Inflammatory macrophage treated with lipopolysaccharide for 4 hours (primary cell): ENCODE data around the gene HYAL2.
"Not testable (repeated sequence)": the region's sequence is repeated elsewhere in the genome, so short reads cannot be mapped to it uniquely, and the experiment has no call there.

ENCODE experiments used
- DNase-seq: peaks from one replicate; pipeline ENCODE4 v3.0.0-alpha.2; 2020

HYAL2 gene

DNA sequence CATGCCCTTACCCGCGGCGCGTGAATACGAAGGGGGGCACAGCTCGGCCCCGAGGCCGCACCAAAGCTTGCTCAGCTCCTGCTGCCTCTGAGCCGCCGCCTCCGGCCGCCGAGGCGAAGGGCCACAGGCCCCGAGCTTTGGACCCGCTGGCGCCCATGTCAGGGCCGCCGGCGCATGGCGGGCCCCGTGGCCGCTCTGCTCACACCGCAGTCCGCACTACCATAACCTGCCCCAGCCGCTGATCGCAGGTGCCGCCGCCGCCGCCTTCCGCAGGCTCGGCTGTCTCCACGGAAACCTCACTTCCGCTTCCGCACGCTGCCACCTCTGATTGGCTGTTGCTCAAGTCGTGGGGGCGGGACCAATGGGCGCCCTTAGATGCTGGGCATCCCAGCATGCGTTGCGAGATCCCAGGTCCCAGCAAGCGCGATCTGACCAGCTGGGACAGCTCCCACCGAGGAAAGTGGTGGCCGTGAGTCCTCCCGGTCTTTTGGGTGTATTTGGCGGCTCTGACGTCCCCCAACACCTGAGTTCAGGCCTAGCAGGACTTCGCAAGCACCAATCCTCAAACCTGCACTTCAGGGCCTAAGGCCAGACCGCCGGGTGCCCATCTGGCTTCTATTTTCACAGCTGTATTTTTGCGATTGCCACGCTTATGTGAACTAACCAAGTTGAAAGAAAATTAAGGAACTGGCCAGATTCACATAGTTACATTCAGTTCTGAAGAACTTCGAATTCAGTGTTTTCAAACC lies 5.6 kb upstream of the HYAL2 start, which contains the start of gene TUSC2:
TUSC2 (minus strand) TSS at position 281 of the 749 bp plus-strand sequence; CDS start at position 157, 124 bp downstream.
- peak; percentile 98 for DNase-seq

DNA sequence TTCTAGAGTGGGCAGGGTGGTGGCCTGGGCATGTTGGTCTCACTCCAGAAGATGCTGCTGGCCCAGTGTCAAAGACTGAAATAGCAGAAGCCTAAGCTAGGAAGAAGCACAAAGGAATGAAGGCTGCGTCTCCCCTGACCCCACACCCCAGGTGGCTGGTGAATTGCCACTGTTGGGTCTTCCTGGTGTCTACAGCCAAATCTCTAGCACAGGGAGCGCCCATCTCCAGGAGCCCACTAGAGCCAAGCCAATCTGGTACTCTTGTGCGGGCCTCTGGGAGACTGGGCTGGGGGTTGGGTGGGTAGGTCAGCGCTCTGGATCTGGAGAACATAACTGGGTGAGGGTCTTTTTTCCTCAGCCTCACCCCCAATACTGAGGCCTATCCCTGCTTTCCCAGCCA lies 4.6 kb upstream of the HYAL2 start:
- no peak for DNase-seq

DNA sequence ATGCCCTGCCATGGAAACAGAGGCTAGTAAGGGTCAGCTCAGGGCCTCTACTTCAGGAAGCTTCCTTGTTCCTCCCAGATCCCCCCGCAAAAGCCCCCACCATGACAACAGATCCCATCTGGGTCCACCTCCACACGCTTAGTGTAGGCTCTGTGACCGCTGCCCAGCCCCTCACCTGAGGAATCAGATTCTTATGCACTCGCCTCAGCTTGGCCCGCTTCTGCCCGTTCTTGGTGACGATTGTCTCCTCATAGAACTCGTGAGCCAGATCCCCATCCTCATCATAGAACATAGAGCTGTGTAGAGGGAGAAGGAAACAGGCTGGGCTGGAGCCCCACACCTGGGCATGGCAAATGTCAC lies 3.6 kb upstream of the HYAL2 start:
- DNase-seq: no peak

DNA sequence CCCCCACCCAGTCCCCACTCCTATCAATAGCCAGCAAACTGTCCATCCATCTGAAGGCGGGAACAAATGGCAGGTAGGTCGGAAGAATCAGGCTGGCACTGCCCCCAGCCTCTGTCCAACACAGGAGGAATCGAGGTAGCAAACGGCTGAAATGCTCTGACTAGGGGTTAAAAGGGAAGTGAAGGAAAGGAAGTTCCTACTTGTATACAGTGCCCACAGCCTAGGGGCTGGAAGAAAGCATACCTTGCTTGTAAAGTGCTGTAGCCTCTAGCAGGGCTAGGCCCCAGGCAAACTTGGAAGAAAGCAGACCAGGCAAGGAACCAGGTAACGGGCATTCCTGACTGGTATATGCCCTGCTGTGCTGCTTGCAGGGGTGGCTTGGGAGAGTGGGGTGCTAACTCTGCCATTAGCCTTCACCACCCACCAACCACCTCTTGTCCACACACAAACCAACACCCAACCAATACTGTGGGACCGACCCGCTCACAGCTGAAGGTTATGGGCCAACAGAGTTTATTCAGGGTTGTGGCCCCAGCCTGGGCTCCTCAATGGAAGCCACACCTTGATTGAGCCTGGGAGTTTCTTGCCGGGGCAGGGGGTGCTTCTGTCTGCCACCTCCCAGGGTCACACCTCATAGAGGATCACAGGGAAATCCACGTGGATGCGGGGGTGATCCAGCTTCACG lies 3.1 kb upstream of the HYAL2 start:
- DNase-seq: no peak

DNA sequence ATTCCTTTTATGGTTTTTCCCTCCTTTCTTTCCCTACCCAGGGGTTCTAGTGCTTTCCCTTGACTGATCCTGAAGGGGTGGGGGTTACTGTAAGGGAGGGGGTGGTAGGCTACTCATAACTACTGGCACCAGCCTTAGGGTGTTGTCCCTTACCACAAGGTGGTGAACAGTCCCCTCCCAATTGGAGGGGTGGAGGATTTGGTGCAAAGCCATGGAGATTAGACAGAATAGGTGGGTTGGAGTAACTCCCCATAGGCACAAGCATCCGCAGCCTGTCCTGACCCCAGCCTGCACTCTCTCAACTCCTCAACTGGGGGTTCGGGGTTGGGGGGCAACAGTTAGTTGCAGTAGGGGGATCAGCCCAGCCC lies 2.6 kb upstream of the HYAL2 start:
- DNase-seq: no peak

DNA sequence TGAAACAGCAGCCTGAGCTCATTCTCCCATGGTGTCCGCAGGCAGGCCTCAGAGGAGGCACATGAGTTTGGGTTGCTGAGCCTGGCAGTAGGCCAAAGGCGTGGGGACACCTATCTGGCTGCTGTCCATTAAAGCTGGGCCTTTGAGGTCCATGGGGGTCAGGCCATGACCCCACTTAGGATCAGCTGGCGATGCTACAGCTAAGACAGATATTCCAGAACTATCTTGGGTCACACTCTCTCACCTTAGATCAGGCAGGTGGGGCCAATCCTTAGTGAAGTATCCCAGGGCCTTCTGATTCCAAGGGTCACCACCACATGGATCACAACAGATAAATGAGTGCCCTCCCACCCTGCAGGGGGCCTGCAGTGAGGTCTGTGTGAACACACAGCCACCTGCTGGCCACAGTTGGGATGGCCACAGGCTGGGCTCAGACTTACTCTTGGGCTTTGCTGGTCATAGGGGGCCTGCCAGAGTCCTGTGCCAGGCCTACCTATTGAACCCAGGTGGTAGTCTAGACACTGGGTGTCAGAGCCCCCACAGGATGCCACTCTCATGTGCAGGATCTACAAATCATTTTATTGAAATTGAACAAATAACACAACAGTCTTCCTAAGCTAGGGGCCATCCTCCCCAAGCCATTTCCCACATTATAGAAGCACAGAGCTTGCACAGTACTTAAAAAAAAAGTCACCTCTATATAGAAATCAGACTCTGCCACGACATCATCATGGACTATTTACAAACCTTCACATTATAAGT lies 2.0 kb upstream of the HYAL2 start:
- DNase-seq: peak; percentile 63

DNA sequence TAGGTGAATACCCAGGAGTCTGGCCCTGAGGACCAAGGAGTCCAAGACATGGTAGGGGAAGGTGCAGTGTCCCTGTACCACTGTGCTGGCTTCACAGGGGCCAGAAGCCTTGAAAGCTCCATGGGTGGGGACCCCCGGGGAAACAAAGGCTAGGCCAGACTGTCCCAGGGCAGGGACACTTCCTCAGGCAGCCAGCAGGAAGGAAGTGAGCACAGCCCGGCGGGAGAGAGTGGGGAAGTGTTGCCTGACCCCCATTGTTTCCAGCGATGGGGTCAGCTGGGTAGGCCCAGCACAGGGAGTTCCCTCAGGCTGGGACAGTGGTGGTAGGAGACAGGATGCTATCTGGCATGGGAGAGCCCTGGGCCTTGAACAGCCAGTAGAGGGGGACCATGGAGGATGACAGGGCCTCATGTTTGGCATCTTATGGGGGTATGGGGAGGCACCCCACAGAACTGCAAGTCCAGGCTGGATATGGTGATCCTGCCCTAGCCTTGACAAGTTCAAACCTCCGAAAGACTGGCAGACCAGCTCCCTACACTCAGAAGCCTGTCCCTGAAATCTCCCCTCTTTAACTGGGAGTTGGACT lies 1.2 kb upstream of the HYAL2 start:
- DNase-seq: peak; percentile 34

DNA sequence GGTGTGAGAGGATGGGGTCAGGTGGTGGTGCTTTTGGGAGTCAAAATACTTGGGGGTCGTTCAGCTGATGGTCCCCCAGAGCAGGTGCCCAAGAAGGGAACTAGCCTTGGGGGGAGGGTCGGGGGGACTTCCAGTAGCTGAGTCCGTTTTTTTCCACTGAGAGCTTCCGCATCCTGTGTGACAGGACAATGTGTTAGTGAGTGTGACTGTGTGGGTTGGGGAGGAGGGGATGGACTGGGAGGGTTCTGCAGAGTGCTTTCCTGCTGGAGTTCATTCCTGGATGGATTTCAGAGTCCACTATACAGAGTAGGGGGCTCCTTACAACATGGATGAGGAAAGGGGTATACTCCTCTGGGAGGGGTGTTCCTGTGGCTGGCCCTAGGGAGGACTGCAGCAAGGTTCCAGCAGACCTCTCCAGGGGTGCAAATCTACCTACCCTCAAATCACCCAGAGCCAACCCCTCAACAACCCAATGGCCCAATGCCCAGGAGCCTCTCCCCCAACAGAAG lies 601 bp upstream of the HYAL2 start:
- DNase-seq: peak; percentile 57

DNA sequence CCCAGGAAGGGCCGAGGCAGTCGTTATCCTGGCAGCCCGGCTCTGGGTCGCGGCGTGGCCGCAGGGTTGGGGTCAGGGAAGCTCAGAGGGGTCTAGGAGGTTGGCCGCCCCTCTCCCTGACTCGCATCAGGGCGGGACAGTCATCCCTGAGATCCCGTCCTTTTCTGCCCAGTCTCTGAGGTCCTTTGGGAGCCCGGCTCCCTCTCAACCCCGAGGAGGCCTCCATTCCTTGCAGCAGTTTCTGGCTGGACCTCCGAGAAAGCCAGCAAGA lies 495 bp downstream of the HYAL2 start:
- DNase-seq: no peak

DNA sequence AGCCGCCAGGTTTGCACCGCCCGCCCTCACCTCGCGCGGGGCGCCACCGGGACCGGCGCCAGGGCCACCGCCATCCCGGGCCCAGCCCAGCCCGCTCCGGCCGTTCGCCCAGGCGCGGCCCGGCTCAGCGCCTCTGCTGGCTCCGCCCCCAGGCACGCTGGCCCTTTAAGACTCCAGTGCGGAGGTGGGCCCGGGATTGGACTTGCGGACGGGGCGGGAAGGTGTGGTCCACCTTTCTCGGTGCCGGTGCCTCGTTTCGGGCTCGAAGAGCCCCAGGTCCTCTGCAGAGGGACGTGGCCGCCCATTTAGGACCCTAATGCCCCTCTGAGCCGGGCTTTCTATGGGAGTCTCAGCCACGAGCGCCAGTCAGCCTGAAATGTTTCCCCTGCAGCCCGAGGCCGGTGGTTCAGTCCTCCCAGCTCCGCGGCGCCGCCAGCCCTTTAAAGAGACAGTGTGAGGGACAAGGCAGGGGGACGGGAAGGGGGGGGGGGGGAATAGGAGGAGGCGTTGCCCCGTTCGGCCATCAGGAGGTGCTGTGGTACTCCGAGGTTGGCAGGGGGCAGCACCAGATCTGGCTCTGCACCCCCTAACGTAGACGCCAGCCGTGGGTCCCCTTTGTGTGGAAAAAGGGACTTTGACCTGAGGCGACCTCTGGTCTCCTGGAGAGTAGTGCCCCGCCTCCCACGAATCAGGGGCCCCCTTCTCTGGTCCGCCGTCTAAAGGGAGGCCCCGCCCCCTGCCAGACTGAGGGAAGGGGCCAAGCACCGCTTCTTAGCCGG lies 1.0 kb downstream of the HYAL2 start:
- peak; percentile 88 for DNase-seq

DNA sequence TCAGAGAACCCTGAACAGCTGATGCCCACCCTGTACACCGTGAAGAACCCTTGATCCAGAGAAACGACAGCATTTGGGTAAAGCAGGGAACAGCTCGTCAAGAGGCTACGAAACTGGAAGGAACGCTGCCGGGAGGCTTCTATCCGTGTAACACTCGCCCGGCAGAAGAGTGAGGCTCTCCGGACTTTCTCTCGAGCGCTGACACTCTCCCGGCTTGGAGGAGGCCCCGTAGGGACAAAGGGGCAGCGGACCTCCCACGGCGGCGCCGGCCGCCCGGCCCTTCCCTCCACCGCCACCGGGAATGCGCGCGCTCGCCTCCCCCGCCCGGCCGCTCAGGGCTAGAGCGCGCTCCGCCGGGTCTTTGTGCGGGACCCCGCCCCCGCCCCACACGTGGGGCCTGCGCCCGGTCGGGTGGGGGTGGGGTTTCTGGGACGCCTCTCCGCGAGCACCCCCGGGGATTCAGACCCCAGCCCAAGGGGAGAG lies 1.7 kb downstream of the HYAL2 start:
- peak; percentile 44 for DNase-seq

DNA sequence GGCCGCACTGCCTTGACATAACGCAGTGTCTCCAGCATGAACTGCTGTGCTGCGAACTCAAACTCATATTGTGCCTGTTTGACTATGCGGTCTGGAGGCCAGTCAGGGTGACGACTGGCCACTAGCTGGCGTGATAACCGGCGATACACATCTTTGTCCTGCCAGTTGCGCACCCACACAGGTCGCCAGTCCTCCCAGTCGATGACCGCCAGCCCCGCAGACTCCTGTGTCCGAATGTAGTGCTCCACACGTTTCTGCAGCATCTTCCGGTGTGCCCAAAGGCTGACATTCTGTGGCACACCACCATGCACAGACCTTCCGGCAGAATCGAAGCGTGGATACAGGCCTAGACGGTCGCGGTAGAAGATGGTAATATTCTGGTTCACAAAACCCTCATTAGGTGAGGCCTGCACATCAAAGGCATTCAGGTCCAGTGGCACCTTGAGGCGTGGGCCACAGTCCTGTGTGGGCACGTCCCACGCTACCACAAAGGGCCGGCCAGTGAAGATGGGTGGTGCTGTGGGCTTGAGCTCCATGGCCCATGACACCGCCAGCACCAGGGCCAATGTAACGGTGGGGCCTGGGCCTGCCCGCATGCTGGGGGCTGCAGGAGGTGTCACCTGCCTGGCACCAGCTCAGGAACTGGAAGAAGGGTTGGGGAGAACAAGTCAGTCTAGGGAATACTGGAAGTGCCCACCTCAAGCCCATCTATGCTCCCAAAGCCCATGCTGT lies 2.5 kb downstream of the HYAL2 start:
- no peak for DNase-seq

DNA sequence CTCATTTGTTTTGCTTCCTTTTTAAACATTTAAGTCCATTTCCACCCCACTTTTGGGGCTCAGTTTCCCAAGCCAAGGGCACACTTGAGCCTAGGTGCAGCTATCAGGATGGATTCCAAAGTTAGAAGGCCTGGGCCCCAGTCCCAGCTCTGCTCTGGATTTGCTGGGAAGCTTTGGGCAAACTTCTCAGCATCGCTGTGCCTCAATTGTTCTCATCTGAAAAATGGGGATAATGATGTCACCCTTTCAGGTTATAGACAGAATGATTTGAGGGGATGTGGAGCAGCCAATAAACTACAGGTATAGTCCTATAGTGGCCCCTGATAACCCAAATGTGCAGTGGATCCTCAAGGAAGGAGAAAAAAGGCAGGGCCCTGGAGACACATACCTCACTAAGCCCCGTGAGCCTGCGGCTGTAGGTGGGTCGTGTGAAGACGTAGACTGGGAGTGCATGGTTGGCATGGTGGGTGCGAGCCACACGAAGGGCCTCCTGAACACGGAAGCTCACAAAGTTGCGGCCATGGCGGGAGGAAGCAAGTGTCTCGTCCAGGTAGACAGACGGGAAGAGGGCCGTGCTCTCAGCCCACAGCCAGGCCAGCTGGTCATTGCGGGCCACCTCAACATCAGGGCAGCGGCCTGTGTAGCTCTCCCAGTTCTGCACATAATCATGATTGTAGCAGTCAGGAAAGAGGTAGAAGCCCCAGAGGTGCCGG lies 3.2 kb downstream of the HYAL2 start:
- DNase-seq: no peak

DNA sequence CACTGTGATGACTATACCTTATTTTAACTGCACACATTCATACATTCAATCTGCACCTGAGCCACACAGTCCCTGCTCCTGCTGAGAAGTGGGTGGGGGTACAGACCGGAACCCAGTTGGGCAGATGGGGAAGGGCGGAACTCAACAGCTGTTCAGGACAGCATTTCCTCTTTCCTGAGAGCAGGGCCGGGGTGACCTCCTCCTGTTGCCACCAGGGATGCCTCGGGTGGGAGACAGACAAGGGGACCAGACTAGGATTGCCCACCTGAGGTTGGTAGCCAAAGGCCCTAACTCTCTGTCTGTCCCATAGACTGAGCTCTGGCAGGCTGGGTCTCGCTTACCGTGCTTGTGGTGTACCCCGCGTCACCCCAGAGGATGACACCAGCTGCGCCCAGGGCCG lies 3.9 kb downstream of the HYAL2 start:
- DNase-seq: peak; percentile 22

DNA sequence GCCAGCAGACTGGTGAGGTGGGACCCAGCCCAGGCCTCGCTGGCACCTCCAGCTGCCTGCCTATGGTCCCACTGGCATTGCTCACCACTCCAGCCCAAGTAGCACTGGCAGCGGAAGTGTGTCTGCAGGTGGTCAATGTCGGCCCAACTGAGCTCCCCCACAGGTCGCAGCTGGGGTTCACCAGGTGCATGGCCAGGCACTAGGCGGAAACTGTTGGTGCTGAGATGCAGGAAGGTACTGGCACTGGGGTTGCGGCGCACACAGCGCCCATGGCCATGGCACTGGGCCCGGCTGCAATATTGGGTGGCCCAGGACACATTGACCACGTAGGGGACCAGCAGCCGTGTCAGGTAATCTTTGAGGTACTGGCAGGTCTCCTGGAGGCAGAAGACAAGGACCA lies 4.4 kb downstream of the HYAL2 start:
- DNase-seq: no peak

DNA sequence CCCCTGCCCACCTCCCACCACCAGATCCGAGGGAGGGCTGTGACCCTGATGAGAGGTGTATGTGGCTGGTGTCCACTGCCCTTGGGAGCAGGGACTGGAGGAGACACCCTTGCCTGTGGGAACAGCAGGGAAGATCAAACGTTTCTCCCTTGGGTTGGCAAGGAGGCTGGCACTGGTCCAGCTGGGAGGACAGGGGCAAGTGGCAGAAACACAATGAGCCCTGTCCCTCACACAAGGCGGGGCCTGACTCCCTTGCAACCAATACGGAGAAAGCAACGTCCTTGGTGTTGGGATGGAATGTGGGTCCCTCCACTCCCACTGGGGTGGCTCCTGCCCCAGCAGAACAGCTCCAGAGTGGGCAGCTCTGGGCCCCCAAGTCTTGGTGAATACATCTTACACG lies 5.2 kb downstream of the HYAL2 start:
- DNase-seq: no peak

DNA sequence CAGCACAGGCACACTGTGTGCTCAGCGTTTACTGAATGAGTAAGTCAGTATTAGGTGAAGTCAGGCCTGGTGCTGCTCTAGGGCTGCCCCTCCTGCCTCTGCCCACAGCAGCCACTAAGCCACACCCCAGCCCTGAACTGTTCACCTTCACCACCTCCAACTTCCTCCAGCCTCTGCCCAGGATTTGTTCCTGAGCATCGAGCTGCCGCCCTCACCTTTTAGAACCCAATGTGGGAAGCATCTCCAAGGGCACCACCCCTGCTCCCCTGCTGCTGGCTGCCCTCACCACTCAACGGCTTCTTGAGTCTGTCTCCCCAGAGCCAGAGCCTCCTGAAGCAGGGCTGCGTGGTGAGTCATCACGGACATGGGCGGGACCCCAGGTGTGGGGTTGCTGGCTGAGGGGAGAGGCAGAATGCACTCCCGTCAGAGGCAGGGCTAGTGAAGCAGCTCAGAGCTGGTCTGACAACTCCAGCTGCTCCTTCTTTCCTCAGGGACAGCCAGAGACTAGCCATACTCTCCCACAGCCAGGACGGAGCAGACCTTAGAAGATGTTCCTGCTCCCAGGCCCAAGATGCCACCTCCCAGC lies 5.8 kb downstream of the HYAL2 start:
- no peak for DNase-seq

DNA sequence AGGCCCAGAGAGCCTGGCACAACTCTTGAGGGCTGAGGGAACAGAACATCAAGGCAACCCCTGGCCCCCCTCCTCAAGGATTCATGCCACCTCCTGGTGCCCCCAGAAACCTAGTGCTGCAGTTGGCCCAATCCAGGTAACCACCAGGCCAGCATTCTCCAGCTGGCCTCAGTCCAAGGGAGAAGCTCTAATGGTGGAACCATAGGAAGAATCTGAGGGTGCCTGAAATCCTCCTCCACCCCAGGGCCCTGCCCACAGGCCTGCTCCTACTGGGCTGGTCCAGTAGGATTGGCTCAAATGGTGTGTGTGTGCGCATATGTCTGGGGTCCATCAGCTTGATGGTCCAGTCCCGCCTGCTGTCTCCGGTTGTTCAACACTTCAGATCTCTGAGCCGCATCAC lies 7.7 kb downstream of the HYAL2 start:
- DNase-seq: no peak

DNA sequence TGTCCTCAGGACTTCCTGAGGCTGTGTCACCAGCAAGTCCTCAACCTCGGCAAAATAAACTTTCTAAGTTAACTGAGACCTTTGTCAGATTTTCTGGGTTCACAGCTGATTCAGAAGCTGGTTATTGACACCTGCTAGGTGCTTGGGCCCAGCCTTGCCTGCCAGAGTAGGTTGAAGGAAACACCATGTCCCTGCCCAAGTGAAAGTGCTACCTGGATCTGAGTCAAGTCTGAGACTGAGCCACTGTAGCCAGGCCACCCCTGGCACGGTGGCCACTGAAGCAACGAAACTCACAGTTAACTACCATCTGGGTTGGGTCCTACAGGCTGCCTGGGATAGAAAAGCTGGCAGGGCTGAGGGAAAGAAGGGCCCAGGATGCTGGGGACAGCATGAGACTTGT lies 8.2 kb downstream of the HYAL2 start:
- no peak for DNase-seq

DNA sequence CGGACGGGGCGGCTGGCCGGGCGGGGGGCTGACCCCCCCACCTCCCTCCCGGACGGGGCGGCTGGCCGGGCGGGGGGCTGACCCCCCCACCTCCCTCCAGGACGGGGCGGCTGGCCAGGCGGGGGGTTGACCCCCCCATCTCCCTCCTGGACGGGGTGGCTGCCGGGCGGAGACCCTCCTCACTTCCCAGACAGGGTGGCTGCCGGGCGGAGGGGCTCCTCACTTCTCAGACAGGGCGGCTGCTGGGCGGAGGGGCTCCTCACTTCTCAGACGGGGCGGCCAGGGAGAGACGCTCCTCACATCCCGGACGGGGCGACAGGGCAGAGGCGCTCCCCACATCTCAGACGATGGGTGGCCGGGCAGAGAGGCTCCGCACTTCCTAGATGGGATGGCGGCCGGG lies 10.5 kb downstream of the HYAL2 start:
- not testable (repeated sequence) for DNase-seq

DNA sequence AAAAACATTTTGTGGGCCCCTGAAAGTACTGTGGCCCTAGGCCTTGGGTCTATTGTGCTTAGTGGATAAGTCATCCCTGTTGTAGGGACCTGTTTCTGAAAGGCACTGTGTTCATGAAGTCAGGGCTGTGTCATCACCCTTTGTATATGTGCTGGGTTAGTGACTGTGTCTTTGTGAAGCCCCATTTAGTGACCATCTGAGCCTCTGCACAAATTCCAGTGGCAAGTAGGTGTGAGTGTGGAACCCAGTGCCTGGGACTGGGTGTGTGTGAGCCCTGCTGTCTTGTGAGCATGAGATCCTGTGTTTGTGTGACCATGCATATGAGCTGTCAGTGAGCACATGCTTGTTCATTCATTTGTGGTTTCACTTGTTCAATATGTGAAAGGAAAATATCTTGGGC lies 17.9 kb downstream of the HYAL2 start:
- DNase-seq: no peak
